ENCODE results near the gene AUTS2.

The AUTS2 gene

DNA sequence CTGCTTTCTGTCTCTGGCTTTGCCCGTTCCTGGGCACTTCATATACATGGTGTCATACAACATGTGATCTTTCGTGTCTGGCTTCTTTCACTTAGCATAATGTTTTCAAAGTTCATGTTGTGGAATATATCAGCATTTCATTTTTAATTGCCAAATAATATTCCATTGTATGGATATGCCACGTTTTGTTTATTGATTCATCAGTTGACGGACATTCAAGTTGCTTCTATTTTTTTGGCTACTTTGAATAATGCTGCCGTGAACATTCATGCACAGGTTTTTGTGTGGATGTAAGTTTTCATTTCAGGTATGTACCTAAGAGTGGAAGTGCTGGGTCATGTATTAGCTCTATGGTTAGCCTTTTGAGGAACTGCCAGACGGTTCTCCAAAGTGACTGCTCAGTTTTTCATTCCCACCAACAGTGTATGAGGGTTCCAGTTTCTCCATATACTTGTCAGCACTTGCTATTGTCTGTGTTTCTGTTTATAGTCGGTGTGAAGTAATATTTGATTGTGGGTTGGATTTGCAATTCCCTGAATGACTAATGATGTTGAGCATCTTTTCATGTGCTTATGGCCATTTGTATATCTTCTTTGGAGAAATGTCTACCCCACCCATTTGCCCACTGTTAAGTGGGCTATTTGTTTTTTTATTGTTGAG is 1132.3 kb downstream of the AUTS2 start:
- TF ChIP-seq, protein P1, sequence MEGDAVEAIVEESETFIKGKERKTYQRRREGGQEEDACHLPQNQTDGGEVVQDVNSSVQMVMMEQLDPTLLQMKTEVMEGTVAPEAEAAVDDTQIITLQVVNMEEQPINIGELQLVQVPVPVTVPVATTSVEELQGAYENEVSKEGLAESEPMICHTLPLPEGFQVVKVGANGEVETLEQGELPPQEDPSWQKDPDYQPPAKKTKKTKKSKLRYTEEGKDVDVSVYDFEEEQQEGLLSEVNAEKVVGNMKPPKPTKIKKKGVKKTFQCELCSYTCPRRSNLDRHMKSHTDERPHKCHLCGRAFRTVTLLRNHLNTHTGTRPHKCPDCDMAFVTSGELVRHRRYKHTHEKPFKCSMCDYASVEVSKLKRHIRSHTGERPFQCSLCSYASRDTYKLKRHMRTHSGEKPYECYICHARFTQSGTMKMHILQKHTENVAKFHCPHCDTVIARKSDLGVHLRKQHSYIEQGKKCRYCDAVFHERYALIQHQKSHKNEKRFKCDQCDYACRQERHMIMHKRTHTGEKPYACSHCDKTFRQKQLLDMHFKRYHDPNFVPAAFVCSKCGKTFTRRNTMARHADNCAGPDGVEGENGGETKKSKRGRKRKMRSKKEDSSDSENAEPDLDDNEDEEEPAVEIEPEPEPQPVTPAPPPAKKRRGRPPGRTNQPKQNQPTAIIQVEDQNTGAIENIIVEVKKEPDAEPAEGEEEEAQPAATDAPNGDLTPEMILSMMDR (IDR thresholded peaks at IDR 0.05; ENCODE audit: low read depth, low read length, missing control alignments): no peak
- no peak for DNase-seq (ENCODE audit: extremely low read depth, low read depth)
- no peak overlapping the region for H3K4me3 ChIP-seq (replicated peaks; ENCODE audit: low read depth, low read length)

DNA sequence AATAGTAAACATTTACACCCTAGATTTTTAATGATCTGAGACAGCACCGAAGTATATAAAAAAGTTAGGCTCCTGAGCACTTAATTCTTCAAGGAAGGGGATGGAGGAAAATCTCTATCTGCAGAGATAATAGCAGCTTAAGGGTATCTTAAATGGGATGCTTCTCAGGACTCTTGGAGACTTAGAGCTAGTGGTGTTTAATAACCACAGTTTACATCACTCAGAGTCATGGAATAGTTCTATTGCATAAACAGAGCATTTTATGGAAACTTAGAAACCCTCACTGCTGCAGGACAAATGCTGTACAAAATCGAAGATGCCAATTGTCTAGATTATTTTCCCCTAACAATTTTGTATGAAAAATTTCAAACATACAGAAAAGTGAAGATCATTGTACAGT is 1134.8 kb downstream of the AUTS2 start:
- no peak overlapping the region for H3K4me3 ChIP-seq (replicated peaks; ENCODE audit: low read depth, low read length)
- no peak for DNase-seq (ENCODE audit: extremely low read depth, low read depth)
- TF ChIP-seq, protein P1 (IDR thresholded peaks at IDR 0.05; ENCODE audit: low read depth, low read length, missing control alignments): no peak

DNA sequence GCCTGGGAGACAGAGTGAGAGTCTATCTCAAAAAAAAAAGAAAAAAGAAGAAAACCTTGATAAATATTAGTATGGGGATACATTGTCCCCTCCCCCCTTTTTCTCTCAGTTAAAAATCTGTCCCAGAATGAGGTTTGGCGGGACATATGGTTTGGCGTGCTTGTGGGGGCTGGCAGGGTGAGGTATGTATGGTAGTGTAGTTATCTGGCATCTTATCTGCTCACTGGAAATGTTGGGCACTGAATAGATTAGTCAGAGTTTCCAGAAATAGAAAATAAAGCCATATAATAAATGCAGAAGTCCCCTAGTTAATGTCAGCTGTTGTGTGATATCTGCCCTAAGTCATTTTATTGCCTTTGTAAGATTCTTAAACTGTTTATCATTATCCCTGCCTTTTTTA is 1136.1 kb downstream of the AUTS2 start:
- TF ChIP-seq, protein P1 (IDR thresholded peaks at IDR 0.05; ENCODE audit: low read depth, low read length, missing control alignments): no peak
- H3K4me3 ChIP-seq (replicated peaks; ENCODE audit: low read depth, low read length): no peak overlapping the region
- DNase-seq (ENCODE audit: extremely low read depth, low read depth): no peak

DNA sequence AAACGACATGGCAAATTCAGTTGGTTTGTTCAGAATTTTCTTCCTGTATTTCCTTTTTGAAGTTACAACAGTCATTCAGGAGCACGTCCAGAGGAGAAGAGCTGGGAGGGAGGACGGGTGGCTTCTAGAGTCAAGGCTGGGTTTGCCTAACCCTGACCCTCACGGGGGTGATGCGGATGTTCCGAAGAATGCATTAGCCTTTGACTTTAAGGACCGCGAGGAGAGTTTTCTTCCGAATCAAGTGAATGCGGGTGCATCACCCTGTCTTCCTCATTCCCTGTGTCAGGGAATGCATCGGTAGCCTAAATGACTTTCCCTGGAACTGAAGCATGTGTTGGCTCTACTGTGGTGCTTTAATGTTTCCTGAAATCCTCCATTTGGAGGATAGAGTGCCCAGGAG is 1137.0 kb downstream of the AUTS2 start:
- DNase-seq (ENCODE audit: extremely low read depth, low read depth): no peak
- TF ChIP-seq, protein P1 (IDR thresholded peaks at IDR 0.05; ENCODE audit: low read depth, low read length, missing control alignments): no peak
- no peak overlapping the region for H3K4me3 ChIP-seq (replicated peaks; ENCODE audit: low read depth, low read length)

DNA sequence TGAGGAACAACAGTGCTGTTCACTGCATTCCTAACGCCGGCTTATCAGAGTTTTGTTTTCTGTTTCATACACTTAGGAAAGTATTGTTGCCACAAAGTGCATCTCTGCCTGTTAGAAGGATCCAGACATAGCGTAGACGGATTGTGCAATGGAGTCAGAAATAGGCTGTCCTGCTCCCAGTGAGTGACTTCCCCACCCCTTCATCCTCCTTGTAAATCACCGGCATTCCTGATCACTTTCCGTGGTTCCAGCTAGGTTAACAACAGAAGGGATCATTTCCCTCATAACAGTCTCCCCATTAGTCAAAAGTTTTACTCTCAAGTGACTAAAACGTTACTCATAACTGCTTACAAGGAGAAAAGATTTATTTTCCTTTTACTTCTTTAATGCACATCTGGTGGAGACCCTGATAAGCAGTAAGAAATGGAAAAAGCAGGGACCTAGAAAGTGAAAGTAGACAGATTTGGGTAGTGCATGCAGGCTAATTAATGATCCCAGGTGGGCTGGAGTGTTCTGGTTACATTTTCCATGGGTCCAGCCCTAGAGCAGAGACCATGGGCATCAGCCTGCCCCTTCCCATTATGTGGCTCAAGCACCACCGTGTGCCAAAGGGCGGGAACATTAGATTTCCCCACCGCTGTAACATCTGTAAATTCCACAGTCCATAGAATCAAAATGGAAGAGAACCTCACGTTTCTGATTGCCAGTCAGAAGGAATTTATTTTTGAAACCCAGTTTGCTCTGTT is 1138.6 kb downstream of the AUTS2 start:
- peak overlapping the region; percentile 26 for H3K4me3 ChIP-seq (replicated peaks; ENCODE audit: low read depth, low read length)
- TF ChIP-seq, protein P1 (IDR thresholded peaks at IDR 0.05; ENCODE audit: low read depth, low read length, missing control alignments): no peak
- peak; percentile 22 for DNase-seq (ENCODE audit: extremely low read depth, low read depth)

DNA sequence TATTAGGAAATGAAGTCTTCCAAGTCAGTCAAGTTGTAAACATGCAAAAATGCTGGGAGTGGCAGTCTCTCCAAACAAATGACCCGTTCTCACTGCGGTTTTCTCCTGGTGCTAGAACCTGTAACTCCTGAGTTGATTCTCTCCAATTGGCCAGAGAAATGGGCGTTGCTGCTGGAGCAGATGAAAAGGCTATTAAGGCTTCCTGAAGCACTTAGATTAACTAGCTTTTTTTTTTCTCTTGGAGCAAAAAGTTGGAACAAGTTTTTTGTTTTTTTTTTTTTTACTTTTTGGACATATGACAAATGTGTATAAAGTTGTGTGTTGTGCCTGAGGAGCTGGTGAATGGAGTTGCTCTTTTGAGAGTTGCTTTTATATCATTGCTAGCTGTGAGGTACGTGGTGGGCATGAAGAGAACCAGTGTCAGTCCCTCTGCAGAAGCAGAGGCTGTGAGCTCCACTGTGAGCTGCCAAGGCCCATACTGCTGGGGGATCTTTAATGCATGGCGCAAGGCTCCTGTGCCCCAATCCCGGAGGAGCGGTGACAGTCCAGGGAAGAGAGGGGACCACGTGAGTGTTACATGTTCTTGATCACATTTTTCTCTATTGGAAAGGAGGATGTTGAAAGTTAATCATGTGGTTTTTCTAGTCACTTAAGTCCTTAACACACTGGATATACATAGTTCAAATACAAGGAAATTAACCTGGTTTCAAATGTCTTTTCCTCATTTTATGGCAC is 1140.0 kb downstream of the AUTS2 start:
- TF ChIP-seq, protein P1 (IDR thresholded peaks at IDR 0.05; ENCODE audit: low read depth, low read length, missing control alignments): no peak
- DNase-seq (ENCODE audit: extremely low read depth, low read depth): no peak
- no peak overlapping the region for H3K4me3 ChIP-seq (replicated peaks; ENCODE audit: low read depth, low read length)

Data from HFF-Myc (cell line).